Measurements from ENCODE around the gene DLEC1.

Gene DLEC1

GRCh38 chr3:38001456-38002081, 37.4 kb upstream of the DLEC1 start:
- DNase-seq, result no peak

GRCh38 chr3:38002291-38002876, 36.6 kb upstream of the DLEC1 start:
- DNase-seq, result no peak

DNA sequence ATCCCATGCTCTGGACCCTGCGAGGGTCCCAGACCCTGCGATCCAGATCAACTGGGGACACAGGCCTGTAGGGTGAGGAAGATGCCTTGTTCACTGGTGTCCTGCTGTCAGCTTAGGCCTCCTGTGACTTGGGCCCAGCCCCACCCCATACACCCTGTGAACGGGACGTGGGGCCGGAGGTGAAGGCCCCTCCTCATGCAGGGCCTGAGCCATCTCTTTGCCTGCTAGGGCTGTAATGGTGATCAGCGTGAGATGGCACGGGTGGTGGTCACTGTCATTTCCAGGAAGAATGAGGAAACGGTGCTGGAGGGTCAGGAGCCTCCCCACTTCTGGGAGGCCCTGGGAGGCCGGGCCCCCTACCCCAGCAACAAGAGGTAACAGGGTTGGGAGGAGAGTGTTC, 36.1 kb upstream of the DLEC1 start:
- DNase-seq, result no peak

- peak; percentile 62 to 77 (median 66) for DNase-seq
Measured at GRCh38 chr3:38003371-38003816, 35.6 kb upstream of the DLEC1 start.

- no peak for DNase-seq
Measured at GRCh38 chr3:38003817-38004414, 35.1 kb upstream of the DLEC1 start.

DNA sequence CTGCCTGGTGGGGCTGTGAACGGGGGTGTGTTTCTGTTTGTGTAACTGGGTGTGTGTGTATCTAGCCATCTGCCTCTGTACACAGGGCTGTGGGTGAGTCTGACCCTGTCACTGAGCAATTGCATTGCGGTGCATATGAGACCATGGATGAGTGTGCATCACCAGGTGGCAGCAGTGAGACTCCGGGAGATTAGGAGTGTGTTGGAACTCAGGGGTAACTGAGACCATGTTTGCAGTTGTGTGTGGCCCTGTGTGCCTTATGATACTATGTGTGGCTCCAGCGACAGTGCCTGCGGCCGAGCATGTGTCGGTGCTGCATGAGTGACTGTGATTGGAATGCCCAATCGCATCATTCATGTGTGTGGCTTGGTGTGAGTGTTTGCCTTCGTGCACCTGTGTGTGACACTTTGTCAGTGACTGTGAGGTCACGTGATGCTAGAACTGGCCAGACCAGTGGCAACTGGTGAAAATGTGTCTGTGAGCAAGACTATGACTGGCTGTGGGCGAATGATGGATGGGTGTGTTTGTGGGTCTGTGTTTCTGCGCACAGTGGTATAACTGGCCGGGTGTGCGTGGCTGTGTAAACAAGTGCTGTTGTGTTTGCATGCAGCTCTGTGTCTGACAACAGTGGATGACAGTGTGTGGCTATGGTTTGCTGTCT, 34.5 kb upstream of the DLEC1 start:
- peak; percentile 68 to 80 (median 73) for DNase-seq

DNA sequence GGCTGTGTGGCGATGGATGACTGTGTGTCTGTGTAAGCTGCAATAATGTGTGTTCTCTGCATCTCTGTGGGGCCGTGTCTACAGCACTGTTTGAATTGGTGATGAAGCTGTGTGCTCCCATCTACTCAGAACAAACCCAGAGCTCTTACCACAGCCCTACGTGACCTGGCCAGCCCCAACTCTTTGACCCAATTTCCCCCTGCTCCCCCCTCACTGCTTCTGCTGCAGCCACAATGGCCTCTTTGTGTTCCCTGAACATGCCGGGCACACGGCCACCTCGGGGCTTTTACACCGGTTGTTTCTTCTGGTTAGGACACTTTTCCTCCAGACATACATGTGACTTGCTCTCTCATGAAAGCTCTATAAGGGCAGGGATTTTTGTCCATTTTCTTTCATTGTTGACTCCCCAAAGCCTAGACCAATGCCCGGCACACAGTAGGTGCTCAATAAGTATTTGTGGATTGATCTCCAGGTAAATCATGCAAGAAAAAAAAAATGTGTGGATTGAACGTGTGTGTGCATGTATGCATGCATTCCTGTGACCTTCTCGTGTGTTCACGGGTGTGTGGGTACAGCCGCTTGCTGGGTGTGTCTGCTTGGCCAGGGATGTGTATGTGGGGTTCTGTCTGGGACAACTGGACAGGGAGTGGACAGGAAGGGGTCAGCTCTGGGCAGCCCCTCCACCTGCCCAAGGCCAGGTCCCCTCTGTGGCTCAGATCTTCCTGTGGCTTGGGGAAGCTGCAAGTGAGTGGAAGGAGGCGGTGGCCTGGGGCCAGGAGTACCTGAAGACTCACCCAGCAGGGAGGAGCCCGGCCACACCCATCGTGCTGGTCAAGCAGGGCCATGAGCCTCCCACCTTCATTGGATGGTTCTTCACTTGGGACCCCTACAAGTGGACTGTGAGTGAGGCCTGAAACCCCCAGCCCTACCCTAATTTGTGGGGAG, 33.7 kb upstream of the DLEC1 start:
- no peak for DNase-seq

DNA sequence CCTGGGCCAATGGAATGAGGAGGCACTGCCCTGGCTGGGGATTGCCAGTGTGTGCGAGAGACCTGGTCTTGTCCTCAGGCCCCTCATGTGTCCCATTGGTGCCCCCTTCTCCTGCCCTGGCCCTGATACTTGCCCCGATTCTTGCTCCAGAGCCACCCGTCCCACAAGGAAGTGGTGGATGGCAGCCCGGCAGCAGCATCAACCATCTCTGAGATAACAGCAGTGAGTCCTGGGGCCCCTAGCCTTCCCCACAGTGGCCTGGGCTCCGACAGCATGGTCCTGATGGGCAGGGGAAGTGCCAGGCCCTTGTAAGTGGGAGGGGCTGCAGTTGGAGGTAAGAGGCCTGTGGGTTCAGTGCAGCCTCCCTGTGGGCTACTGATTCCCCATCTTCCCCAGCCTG, 33.0 kb upstream of the DLEC1 start:
- DNase-seq, result no peak

- no peak for DNase-seq
Measured at GRCh38 chr3:38006445-38006995, 32.5 kb upstream of the DLEC1 start.

- DNase-seq, result no peak
Measured at GRCh38 chr3:38007754-38008090, 31.3 kb upstream of the DLEC1 start.

DNA sequence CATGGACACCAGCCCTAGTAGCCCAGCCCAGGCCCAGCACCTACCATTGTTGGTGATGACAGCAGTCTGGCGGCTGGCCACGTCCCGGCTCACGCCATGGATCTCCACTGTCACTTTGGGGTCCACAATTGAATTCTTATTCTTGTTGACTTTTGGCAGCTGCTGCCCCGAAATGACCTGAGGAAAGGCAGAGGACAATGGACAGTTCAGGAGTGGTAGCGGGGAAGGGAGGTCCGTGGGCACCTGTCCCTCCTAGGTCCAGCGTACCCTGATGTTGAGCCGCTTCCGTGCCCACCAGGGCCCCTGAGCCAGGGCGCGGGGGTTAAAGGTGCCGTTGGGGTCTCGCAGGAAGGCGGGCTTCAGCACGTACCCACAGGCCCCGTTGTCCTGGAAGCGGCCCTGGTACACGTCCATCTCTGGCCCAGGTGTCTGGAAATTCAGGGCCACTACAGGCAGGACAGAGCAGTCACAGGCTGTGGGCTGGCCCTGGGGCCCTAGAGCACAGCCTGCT, 30.8 kb upstream of the DLEC1 start:
- no peak for DNase-seq

GRCh38 chr3:38008971-38009580, 29.9 kb upstream of the DLEC1 start:
- no peak for DNase-seq

DNA sequence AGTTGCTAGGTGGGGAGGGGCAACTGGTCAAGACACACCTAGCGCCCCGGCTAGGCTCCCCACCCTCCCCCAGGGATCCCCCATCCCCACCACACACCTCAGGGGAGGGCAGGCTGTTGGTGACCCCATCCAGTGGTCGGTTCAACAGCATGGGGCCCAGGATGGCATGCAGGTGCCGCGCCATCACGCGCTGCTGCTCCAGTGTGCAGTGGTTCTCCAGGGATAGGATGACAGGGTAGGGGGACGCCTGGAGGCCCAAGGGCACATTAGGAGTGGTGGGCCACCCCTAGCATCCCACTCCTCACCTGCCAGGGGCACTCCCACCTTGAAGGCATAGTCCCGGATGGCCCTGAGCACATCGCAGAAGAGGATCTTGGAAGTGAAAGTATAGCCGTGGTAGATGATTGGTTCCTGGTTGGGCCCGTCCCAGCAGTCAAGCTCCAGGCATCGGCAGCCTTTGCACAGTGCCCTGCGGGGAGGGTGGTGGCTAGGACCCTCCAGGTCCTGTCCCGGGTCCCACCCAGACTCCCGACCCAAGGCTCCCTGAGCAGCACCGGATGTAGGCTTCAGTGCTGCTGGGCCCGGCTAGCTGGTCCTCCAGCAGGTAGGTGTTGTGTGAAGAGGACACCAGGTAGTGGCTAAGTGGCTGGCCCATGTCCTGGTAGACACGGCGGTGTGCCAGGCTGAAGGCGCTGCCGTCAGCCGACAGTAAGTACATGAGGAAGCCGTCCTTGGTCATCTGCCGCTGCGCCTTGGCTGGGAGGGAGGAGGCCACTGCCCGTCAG, 29.0 kb upstream of the DLEC1 start:
- DNase-seq, result no peak

DNA sequence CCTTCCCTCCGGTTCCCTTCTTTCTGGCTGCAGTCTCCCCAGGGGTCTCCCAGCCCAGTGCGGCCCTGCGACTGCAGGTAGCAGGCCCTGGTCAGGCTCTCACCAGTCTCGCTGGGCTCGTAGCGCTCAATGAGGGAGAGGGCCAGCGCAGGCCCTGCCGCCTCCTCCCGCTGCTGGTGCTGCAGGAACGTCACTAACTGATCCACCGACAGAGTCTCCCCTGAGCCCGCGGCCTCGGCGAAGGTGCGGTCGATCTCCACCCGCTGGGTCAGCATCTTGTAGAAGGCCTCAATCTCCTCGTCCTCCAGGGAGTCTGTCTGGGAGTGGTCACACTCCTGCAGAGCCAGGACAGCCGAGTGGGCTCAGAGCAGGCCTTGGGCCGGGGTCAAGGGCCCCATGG, 27.9 kb upstream of the DLEC1 start:
- no peak for DNase-seq

DNA sequence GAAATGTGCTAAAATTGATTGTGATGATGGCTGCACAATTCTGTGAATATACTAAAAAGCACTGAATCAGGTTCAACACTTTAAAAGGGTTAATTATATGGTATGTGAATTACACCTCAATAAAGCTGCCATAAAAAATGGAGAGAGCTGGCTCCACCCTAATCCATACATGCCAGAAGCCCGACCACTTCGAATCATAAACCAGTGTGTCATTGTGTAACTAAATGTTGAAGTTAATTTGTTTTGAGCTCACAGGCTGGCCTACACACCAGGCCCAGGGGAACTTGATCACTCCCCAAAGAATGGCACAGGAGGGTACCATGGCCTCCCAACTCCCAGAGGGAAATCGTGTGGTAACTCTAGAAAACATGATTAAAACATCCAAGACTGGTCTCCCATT, 23.5 kb upstream of the DLEC1 start:
- DNase-seq, result no peak

- no peak for DNase-seq
Measured at GRCh38 chr3:38015984-38016383, 23.0 kb upstream of the DLEC1 start.

DNA sequence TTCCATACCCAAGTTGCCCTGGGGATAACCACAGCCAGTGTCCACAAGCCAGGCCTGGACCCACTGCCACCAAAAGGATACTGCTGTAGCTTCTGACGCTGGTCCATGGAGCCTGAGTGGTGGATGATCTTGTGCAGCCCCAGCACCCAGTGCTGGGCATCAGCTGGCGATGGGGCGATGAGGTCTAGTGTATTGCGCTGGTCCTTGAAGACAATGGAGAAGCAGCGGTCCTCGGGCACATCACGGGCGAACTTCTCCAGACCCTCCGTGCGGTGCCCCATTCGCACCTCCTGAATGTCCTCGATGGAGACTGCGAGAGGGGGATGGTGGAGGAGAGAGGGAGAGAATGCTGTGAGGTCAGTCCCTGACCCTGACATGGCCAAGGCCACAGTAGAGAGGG, 22.6 kb upstream of the DLEC1 start:
- DNase-seq, result no peak

GRCh38 chr3:38016847-38017444, 22.1 kb upstream of the DLEC1 start:
- DNase-seq, result no peak

DNA sequence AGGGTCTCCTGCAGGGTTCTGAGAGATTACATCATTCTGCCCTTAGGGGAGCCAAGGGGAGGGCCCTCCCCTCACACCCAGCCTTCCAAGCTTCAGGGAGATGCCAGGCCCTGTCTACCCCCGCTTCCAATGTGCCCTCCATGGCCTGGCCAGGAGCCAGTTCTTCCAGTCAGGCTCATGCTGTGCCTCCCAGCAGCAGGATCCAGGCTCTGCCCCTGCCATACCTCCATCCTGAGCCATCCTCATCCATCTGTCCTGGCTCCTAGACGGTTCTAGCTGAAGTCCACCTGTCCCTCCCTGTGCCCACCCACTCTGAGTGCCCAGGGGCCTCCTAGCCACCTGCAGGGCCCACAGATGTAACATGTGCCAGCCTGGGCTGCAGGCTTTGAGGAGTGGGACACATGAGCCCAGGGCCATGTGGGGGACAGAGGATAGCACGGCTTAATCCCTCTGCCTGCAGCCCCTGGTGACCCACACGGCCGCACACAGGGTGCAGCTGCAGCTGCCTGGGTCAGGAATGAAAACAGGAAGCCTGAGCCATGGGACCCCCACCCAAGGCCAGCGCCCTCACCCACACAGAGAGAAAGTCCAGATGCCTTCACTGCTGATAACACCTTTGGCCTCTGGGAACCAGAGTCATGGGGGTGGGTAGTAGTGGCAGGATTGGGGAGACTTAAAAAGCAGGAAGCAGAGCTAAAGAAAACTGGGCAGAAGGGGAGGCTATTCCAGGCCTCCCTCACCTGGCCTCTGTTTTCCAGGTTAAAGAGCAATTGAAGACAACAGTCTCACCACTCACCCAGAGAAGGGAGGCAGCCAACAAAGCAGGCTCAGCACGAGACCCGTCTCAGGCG, 21.3 kb upstream of the DLEC1 start:
- no peak for DNase-seq
